ENCODE results near the gene CAMK2A. TPM values are rescaled to one million over a fixed set of nuclear protein-coding genes. Genes with fewer than 3 reads are reported as not detected.

The CAMK2A gene
- total and polyA plus RNA-seq, 2 experiments from 2014 or later: 0.18 TPM; not detected in 1

- TF ChIP-seq, protein P1, sequence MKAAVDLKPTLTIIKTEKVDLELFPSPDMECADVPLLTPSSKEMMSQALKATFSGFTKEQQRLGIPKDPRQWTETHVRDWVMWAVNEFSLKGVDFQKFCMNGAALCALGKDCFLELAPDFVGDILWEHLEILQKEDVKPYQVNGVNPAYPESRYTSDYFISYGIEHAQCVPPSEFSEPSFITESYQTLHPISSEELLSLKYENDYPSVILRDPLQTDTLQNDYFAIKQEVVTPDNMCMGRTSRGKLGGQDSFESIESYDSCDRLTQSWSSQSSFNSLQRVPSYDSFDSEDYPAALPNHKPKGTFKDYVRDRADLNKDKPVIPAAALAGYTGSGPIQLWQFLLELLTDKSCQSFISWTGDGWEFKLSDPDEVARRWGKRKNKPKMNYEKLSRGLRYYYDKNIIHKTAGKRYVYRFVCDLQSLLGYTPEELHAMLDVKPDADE (IDR thresholded peaks at IDR 0.05): no peak
- TF ChIP-seq STAT1 (IDR thresholded peaks at IDR 0.05; ENCODE audit: unreplicated experiment) (no peak), REST (IDR thresholded peaks at IDR 0.05; ENCODE audit: unreplicated experiment) (no peak), POLR2AphosphoS5 (IDR thresholded peaks at IDR 0.05; ENCODE audit: low read depth) (no peak)
Observed at GRCh38 chr5:150278916-150279315, 10.7 kb downstream of the CAMK2A start (continued).

GRCh38 chr5:150278046-150278730 is 11.4 kb downstream of the CAMK2A start:
- H3K79me2 ChIP-seq (replicated peaks; ENCODE audit: insufficient read depth): no peaks in the 10 kb centered on the region
- TF ChIP-seq ZNF331 (CRISPR knock-in tag; IDR thresholded peaks at IDR 0.05; ENCODE audit: low read depth) (no peak), CREB1 (CRISPR knock-in tag; IDR thresholded peaks at IDR 0.05; ENCODE audit: low read depth) (no peak), POLR2AphosphoS5 (IDR thresholded peaks at IDR 0.05; ENCODE audit: low read depth) (no peak), JUNB (IDR thresholded peaks at IDR 0.05; ENCODE audit: unreplicated experiment) (no peak), ZNF114 (CRISPR knock-in tag; IDR thresholded peaks at IDR 0.05) (no peak), EZH2phosphoT487 (IDR thresholded peaks at IDR 0.05; ENCODE audit: unreplicated experiment) (no peak), STAT1 (IDR thresholded peaks at IDR 0.05; ENCODE audit: unreplicated experiment) (no peak), REST (IDR thresholded peaks at IDR 0.05; ENCODE audit: unreplicated experiment) (no peak), CTCF (conservative IDR thresholded peaks at IDR 0.05; ENCODE audit: low read depth in 2 of 2) (no peak), EZH2 (IDR thresholded peaks at IDR 0.05; ENCODE audit: low read depth, unreplicated experiment) (no peak)
- TF ChIP-seq, protein P1 (IDR thresholded peaks at IDR 0.05): no peak

More at GRCh38 chr5:150278046-150278730, 11.4 kb downstream of the CAMK2A start:
- H3K27ac ChIP-seq (ENCODE audit: low read depth): no peak overlapping the region
- DNase-seq (ENCODE audit: low spot score): no peak
- no peaks in the 10 kb centered on the region for H3F3A ChIP-seq (replicated peaks; ENCODE audit: low read depth)
- no peaks in the 10 kb centered on the region for H3K27me3 ChIP-seq (ENCODE audit: insufficient read depth)
- peaks cover 3% of the 10 kb centered on the region for H3K27me3 Mint-ChIP-seq (ENCODE audit: insufficient read depth, low read depth, poor library complexity)
- H3K4me3 Mint-ChIP-seq: no peak overlapping the region
- H3K4me1 ChIP-seq (ENCODE audit: insufficient read depth): no peaks in the 10 kb centered on the region
- no peaks in the 10 kb centered on the region for H3K9me2 ChIP-seq (ENCODE audit: insufficient read depth)
- no peaks in the 10 kb centered on the region for H4K20me1 ChIP-seq (replicated peaks; ENCODE audit: insufficient read depth)
- no peaks in the 10 kb centered on the region for H3K36me3 ChIP-seq (ENCODE audit: insufficient read depth)
- H3K4me2 ChIP-seq: no peak overlapping the region
- no peaks in the 10 kb centered on the region for H3K36me3 Mint-ChIP-seq (ENCODE audit: low read depth)
- no peaks in the 10 kb centered on the region; the same call in 1 of the 3 replicates for H3K4me1 Mint-ChIP-seq
- no peaks in the 10 kb centered on the region for H3K9me3 Mint-ChIP-seq
- no peak overlapping the region for H3K4me3 ChIP-seq
- no peak overlapping the region for H2AFZ ChIP-seq
- no peak overlapping the region for H3K27ac Mint-ChIP-seq
- ATAC-seq: no peak
